COLO829 (cell line): ENCODE measurements around the gene FSCN2.

ENCODE experiments used
- DNase-seq: peaks from one replicate; pipeline ENCODE4 v3.0.0; 2012; ENCODE audit warnings: low spot score

Gene FSCN2

GRCh38 chr17:81491181-81491581 lies 37.0 kb upstream of the FSCN2 start:
- DNase-seq, result no peak

GRCh38 chr17:81491761-81492160 lies 36.4 kb upstream of the FSCN2 start:
- DNase-seq, result no peak

GRCh38 chr17:81492202-81492601 lies 36.0 kb upstream of the FSCN2 start:
- DNase-seq, result no peak

- DNase-seq, result no peak
Measured at GRCh38 chr17:81492706-81493105, 35.5 kb upstream of the FSCN2 start.

GRCh38 chr17:81493198-81494038 lies 34.8 kb upstream of the FSCN2 start:
- DNase-seq, result no peak

- DNase-seq, result no peak
Measured at GRCh38 chr17:81494626-81495377, 33.4 kb upstream of the FSCN2 start.

- DNase-seq, result no peak
Measured at GRCh38 chr17:81498953-81499600, 29.1 kb upstream of the FSCN2 start.

- no peak for DNase-seq
Measured at GRCh38 chr17:81499601-81499970, 28.6 kb upstream of the FSCN2 start.

GRCh38 chr17:81500047-81500446 lies 28.1 kb upstream of the FSCN2 start:
- DNase-seq, result no peak

GRCh38 chr17:81502471-81503017 lies 25.6 kb upstream of the FSCN2 start:
- no peak for DNase-seq

GRCh38 chr17:81503619-81504018 lies 24.6 kb upstream of the FSCN2 start:
- no peak for DNase-seq

GRCh38 chr17:81508639-81509206 lies 19.5 kb upstream of the FSCN2 start:
- DNase-seq, result no peak

- DNase-seq, result no peak
Measured at GRCh38 chr17:81509207-81509971, 18.8 kb upstream of the FSCN2 start.

- no peak for DNase-seq
Measured at GRCh38 chr17:81509972-81510784, 18.0 kb upstream of the FSCN2 start.

- DNase-seq, result no peak
Measured at GRCh38 chr17:81510785-81511553, 17.2 kb upstream of the FSCN2 start.

GRCh38 chr17:81511554-81511803 lies 16.7 kb upstream of the FSCN2 start:
- no peak for DNase-seq

GRCh38 chr17:81511804-81512561 lies 16.2 kb upstream of the FSCN2 start:
- DNase-seq, result no peak

GRCh38 chr17:81512562-81513371 lies 15.4 kb upstream of the FSCN2 start, which contains the start of gene ACTG1:
TSS of gene ACTG1 (minus strand) at chr17:81512799. CDS start at chr17:81512354, 445 bp downstream.
- peak; percentile 95 for DNase-seq
